Mucosa of descending colon (tissue), 3 donors: Measurements from ENCODE around the gene B4GALNT4. TPM values are rescaled to one million over a fixed set of nuclear protein-coding genes. Genes with fewer than 3 reads are reported as not detected.

Experiments used
- ATAC-seq: fragments of 200-7000 bp; cut with Tn5 transposase; one replicate; pipeline ENCODE4 v1.9.1; 2020; ENCODE audit warnings: mild to moderate bottlenecking, moderate library complexity
- DNase-seq, 3 donors: peaks; one replicate each; pipeline ENCODE4 v3.0.0-alpha.2; 2020
- H3K36me3 ChIP-seq: fragments of 200-600 bp; one replicate; pipeline ENCODE4 v1.8.0; 2021; ENCODE audit warnings: low read depth, mild to moderate bottlenecking
- H3K4me1 ChIP-seq: fragments of 200-600 bp; one replicate; pipeline ENCODE4 v1.8.0; 2021; ENCODE audit warnings: low read depth, mild to moderate bottlenecking
- H3K4me3 ChIP-seq: fragments of 200-600 bp; one replicate; pipeline ENCODE4 v1.8.0; 2021; ENCODE audit warnings: mild to moderate bottlenecking
- H3K9me3 ChIP-seq: fragments of 200-600 bp; one replicate; pipeline ENCODE4 v1.8.0; 2021; ENCODE audit warnings: mild to moderate bottlenecking
- CTCF ChIP-seq: fragments of 200-600 bp; IDR thresholded peaks from one replicate; pipeline ENCODE4 v1.8.0; 2022; ENCODE audit warnings: antibody characterized with exemption, mild to moderate bottlenecking
- intact Hi-C, 2 donors: fragments of 100-400 bp; cut with DNase I in 1 of 2; cut with micrococcal nuclease in 1 of 2; formaldehyde crosslinking; loops; one replicate each; pipeline versions ENCODE4 v1.11.0 to v1.11.1; 2022; cut with DNase I, micrococcal nuclease
- total RNA-seq, 3 donors: library from RNA; stranded (reverse); fragmentation: NEBNext Ultra II Directional in 2 of 3; extraction: Animal tissue kit (Norgen Biotek cat#: 25700) in 2 of 3; gene quantifications; one replicate each; pipeline versions ENCODE4 v1.2.1 to v1.2.4, GENCODE V29; 2021 to 2023
- donor health status: DM: no; HTN: no; CAD: no; lungs with moderate emphysema.
- donor health status: DM: no; HTN: no; CAD: no.
- donor health status: DM: no; HTN: yes; CAD: no.

The B4GALNT4 gene
- total RNA-seq, 3 donors from 2014 or later: 2.1 to 11.8 (median 2.2) TPM

- DNase-seq (peak in 1 of 3 donors; percentile 12), ATAC-seq (no peak)
- no peak for TF ChIP-seq CTCF
Observed at GRCh38 chr11:334264-334994, 34.9 kb upstream of the B4GALNT4 start.

DNA sequence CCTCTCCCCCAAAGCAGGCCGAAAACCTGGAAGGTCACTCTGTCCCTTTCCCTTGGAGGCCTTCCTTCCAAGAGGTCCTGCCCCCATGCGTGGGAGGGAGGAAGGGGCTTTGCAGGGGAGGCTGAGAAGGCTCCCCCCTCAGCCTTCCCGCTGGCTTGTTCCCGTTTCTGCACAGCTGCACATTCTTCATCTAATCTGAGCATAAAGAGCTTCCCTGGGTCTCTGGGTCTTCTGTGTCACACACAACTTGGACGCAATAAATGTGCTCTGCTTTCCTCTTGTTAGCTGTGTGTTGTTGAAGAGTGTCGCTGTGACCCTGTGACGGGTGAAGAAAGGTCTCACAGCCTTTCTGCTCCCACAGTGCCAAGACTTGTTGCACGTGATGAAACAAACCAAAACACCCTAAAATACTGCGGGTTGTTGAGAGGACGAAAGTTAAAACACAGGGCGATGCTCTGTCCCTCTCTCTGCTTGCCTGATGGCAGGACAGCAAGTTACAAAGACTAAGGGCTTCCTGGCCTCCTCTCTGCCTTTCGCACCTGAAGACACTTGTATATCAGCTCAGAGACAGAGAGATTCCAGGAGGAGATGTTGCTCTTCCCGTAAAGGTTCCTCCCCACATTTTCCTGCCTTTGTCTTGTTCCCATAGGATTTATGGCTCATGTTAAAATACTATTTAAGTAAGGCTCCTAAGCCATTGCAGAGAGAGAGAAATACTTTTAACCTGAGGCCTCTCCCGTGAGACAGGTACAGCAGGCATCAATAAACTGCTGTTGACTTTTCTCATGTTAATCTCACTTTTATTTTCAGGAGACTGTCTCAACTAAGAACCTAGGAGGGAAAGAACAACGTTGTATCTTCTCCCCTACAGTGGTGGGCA lies 33.3 kb upstream of the B4GALNT4 start:
- TF ChIP-seq CTCF: no peak
- Histone ChIP-seq H3K36me3 (no peaks in the 10 kb centered on the region), H3K4me3 (no peak overlapping the region), H3K4me1 (no peaks in the 10 kb centered on the region), H3K9me3 (no peaks in the 10 kb centered on the region)
- intact Hi-C loops: no loop called here
- DNase-seq: peak in 1 of 3 donors; percentile 24
- ATAC-seq: peak; percentile 87

More at GRCh38 chr11:334264-334994, 34.9 kb upstream of the B4GALNT4 start:
- Histone ChIP-seq H3K9me3 (no peaks in the 10 kb centered on the region), H3K4me3 (no peak overlapping the region), H3K36me3 (no peaks in the 10 kb centered on the region), H3K4me1 (no peaks in the 10 kb centered on the region)
- intact Hi-C loops: no loop called here

- no peak for TF ChIP-seq CTCF
- Histone ChIP-seq H3K4me3 (no peak overlapping the region), H3K36me3 (no peaks in the 10 kb centered on the region), H3K9me3 (no peaks in the 10 kb centered on the region), H3K4me1 (no peaks in the 10 kb centered on the region)
- intact Hi-C loops: no loop called here
- ATAC-seq (peak; percentile 75), DNase-seq (peak in 1 of 3 donors; percentile 17)
Observed at GRCh38 chr11:336659-337198, 32.6 kb upstream of the B4GALNT4 start.

DNA sequence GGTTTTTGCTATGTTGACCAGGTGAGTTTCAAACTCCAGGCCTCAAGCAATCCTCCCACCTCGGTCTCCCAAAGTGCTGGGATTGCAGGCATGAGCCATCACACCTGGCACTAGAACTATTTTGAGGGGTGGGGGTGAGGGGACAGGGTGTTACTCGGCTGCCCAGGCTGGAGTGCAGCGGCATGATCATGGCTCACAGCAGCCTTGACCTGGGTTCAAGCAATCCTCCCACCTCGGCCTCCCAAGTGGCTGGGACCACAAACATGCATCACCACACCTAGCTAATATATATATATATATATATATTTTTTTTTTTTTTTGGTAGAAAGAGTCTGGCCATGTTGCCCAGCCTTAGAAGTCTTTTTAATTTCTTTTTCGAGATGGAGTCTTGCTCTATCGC lies 31.6 kb upstream of the B4GALNT4 start:
- H3K9me3 ChIP-seq: no peaks in the 10 kb centered on the region
- H3K36me3 ChIP-seq: no peaks in the 10 kb centered on the region
- intact Hi-C loops: no loop called here
- H3K4me3 ChIP-seq: no peak overlapping the region
- no peak for TF ChIP-seq CTCF
- ATAC-seq (no peak), DNase-seq (peak in 1 of 3 donors; percentile 17)
- no peaks in the 10 kb centered on the region for H3K4me1 ChIP-seq

GRCh38 chr11:339963-340362 lies 29.3 kb upstream of the B4GALNT4 start:
- DNase-seq (no peak), ATAC-seq (no peak)
- intact Hi-C loops: no loop called here
- Histone ChIP-seq H3K4me3 (no peak overlapping the region), H3K36me3 (no peaks in the 10 kb centered on the region), H3K4me1 (no peaks in the 10 kb centered on the region), H3K9me3 (no peaks in the 10 kb centered on the region)
- TF ChIP-seq CTCF: no peak
